Spleen (tissue), 7 donors: ENCODE results near the gene EML6.

ENCODE experiments used
- CTCF ChIP-seq, 11 experiments: fragments of 200-600 bp in 7 of 11; fragments of 450-650 bp in 4 of 11; sonication (generic) in 4 of 11; IDR thresholded peaks in 8 of 11; conservative IDR thresholded peaks in 3 of 11; 1 replicate in 7 of 11; 2 replicates in 4 of 11; pipeline versions ENCODE4 v1.4.0 to v1.8.0; 2016 to 2021; ENCODE audit warnings: antibody characterized with exemption in 11 of 11, inconsistent platforms in 4 of 11, mild to moderate bottlenecking in 1 of 11
- POLR2A ChIP-seq, 3 donors: fragments of 450-650 bp; IDR thresholded peaks; one replicate each; pipeline ENCODE4 v1.5.1; 2017; ENCODE audit warnings: antibody characterized with exemption in 3 of 3, mild to moderate bottlenecking in 1 of 3
- POLR2AphosphoS5 ChIP-seq, 3 donors: sonication (generic); formaldehyde crosslinking; IDR thresholded peaks; one replicate each; pipeline ENCODE4 v1.5.1; 2017; ENCODE audit warnings: antibody characterized with exemption in 3 of 3
- donor health status: DM: no; HTN: no; CAD: no; lungs with moderate emphysema.
- donor health status: DM: no; HTN: no; CAD: no.
- donor health status: DM: no; HTN: no; CAD: no.

- TF ChIP-seq POLR2AphosphoS5 (IDR thresholded peaks at IDR 0.05) (no peak), CTCF (IDR thresholded peaks at IDR 0.05 in 8 of 11, conservative IDR thresholded peaks at IDR 0.05 in 3 of 11) (no peak), POLR2A (IDR thresholded peaks at IDR 0.05) (no peak)
These were observed 97.1 kb downstream of the EML6 start for GRCh38 chr2:54820558-54820957.
